ENCODE data around the gene SNX25. TPM values are rescaled to one million over a fixed set of nuclear protein-coding genes. Genes with fewer than 3 reads are reported as not detected.

Gene SNX25
- polyA plus RNA-seq, 1 donor (not counting 4 experiments of a cell fraction or from before 2014, with no cell fraction given): 5.0 TPM

- H4K20me1 ChIP-seq (ENCODE audit: control insufficient read depth, extremely low read depth, insufficient read depth, low read length): no peaks in the 10 kb centered on the region
- H3K36me3 ChIP-seq (ENCODE audit: control insufficient read depth in 2 of 2, extremely low read depth in 1 of 2, insufficient read depth in 2 of 2, low read length in 2 of 2): peaks cover 2 to 14% of the 10 kb centered on the region in 2 experiments
- no peak overlapping the region for H3K4me2 ChIP-seq (ENCODE audit: control insufficient read depth, extremely low read depth, insufficient read depth, low read depth, low read length)
- TF ChIP-seq EZH2 (IDR thresholded peaks at IDR 0.05; ENCODE audit: low read length): no peak
- TF ChIP-seq, protein P1, sequence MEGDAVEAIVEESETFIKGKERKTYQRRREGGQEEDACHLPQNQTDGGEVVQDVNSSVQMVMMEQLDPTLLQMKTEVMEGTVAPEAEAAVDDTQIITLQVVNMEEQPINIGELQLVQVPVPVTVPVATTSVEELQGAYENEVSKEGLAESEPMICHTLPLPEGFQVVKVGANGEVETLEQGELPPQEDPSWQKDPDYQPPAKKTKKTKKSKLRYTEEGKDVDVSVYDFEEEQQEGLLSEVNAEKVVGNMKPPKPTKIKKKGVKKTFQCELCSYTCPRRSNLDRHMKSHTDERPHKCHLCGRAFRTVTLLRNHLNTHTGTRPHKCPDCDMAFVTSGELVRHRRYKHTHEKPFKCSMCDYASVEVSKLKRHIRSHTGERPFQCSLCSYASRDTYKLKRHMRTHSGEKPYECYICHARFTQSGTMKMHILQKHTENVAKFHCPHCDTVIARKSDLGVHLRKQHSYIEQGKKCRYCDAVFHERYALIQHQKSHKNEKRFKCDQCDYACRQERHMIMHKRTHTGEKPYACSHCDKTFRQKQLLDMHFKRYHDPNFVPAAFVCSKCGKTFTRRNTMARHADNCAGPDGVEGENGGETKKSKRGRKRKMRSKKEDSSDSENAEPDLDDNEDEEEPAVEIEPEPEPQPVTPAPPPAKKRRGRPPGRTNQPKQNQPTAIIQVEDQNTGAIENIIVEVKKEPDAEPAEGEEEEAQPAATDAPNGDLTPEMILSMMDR (optimal IDR thresholded peaks at IDR 0.05 in 1 of 3, IDR thresholded peaks at IDR 0.05 in 1 of 3, conservative IDR thresholded peaks at IDR 0.05 in 1 of 3; ENCODE audit: extremely low read depth in 1 of 3, insufficient read depth in 2 of 3, low read length in 3 of 3): no peak
- no peaks in the 10 kb centered on the region for H3K9me3 ChIP-seq (ENCODE audit: control insufficient read depth, low read depth, low read length)
- peaks cover 38% of the 10 kb centered on the region for H3K79me2 ChIP-seq (ENCODE audit: control insufficient read depth, insufficient read depth, low read length)
- FAIRE-seq (no peak), DNase-seq (ENCODE audit: low read depth, low spot score) (no peak)
- no peaks in the 10 kb centered on the region for H3K9me1 ChIP-seq (ENCODE audit: control insufficient read depth, extremely low read depth, insufficient read depth, low read length)
- H3K27ac ChIP-seq (ENCODE audit: control insufficient read depth, insufficient read depth, low read length): no peak overlapping the region
- dilution Hi-C loops (cut with MboI; ENCODE audit: extremely low pct_ligation_motif_present, low sequenced_read_pairs): no loop called here
- H3K4me1 ChIP-seq (ENCODE audit: control insufficient read depth, extremely low read depth, insufficient read depth, low read length): no peaks in the 10 kb centered on the region
- H2AFZ ChIP-seq (ENCODE audit: control insufficient read depth, low read length): no peak overlapping the region
- no peak overlapping the region for H3K9ac ChIP-seq (ENCODE audit: control insufficient read depth, extremely low read depth, insufficient read depth, low read length)
- no peak overlapping the region for H3K4me3 ChIP-seq (ENCODE audit: control insufficient read depth in 2 of 3, extremely low read depth in 1 of 3, insufficient read depth in 2 of 3, low read depth in 1 of 3, low read length in 3 of 3)
- H3K27me3 ChIP-seq (ENCODE audit: control insufficient read depth, extremely low read depth, insufficient read depth, low read length): no peaks in the 10 kb centered on the region
These were observed 19.6 kb upstream of the SNX25 start for GRCh38 chr4:185189606-185190305.

GRCh38 chr4:185190306-185190856, 19.0 kb upstream of the SNX25 start:
- FAIRE-seq: no peak

More at GRCh38 chr4:185190306-185190856, 19.0 kb upstream of the SNX25 start:
- Histone ChIP-seq H4K20me1 (ENCODE audit: control insufficient read depth, extremely low read depth, insufficient read depth, low read length) (no peaks in the 10 kb centered on the region), H2AFZ (ENCODE audit: control insufficient read depth, low read length) (no peak overlapping the region), H3K27ac (ENCODE audit: control insufficient read depth, insufficient read depth, low read length) (no peak overlapping the region), H3K9ac (ENCODE audit: control insufficient read depth, extremely low read depth, insufficient read depth, low read length) (no peak overlapping the region), H3K4me3 (ENCODE audit: control insufficient read depth in 2 of 3, extremely low read depth in 1 of 3, insufficient read depth in 2 of 3, low read depth in 1 of 3, low read length in 3 of 3) (no peak overlapping the region), H3K9me1 (ENCODE audit: control insufficient read depth, extremely low read depth, insufficient read depth, low read length) (peaks cover 4% of the 10 kb centered on the region), H3K79me2 (ENCODE audit: control insufficient read depth, insufficient read depth, low read length) (peaks cover 42% of the 10 kb centered on the region), H3K9me3 (ENCODE audit: control insufficient read depth, low read depth, low read length) (no peaks in the 10 kb centered on the region), H3K4me1 (ENCODE audit: control insufficient read depth, extremely low read depth, insufficient read depth, low read length) (no peaks in the 10 kb centered on the region), H3K36me3 (ENCODE audit: control insufficient read depth in 2 of 2, extremely low read depth in 1 of 2, insufficient read depth in 2 of 2, low read length in 2 of 2) (peaks cover 2 to 17% of the 10 kb centered on the region in 2 experiments), H3K27me3 (ENCODE audit: control insufficient read depth, extremely low read depth, insufficient read depth, low read length) (no peaks in the 10 kb centered on the region), H3K4me2 (ENCODE audit: control insufficient read depth, extremely low read depth, insufficient read depth, low read depth, low read length) (no peak overlapping the region)
- dilution Hi-C loops (cut with MboI; ENCODE audit: extremely low pct_ligation_motif_present, low sequenced_read_pairs): no loop called here
- DNase-seq (ENCODE audit: low read depth, low spot score): no peak
- TF ChIP-seq EZH2 (IDR thresholded peaks at IDR 0.05; ENCODE audit: low read length): no peak
- TF ChIP-seq, protein P1 (optimal IDR thresholded peaks at IDR 0.05 in 1 of 3, IDR thresholded peaks at IDR 0.05 in 1 of 3, conservative IDR thresholded peaks at IDR 0.05 in 1 of 3; ENCODE audit: extremely low read depth in 1 of 3, insufficient read depth in 2 of 3, low read length in 3 of 3): no peak
